CD8-positive, alpha-beta memory T cell (primary cell): ENCODE measurements around the gene ADPRH. TPM values are rescaled to one million over a fixed set of nuclear protein-coding genes. Genes with fewer than 3 reads are reported as not detected.

Source experiments
- CTCF ChIA-PET: fragments of 350-600 bp; sonication (Branson Sonifier 250); formaldehyde crosslinking; loops from one replicate; lab custom pipeline; 2021; ENCODE audit warnings: antibody characterized with exemption; lab: Charles Lee
- POLR2A ChIA-PET: fragments of 350-600 bp; sonication (Branson Sonifier 250); formaldehyde crosslinking; loops from one replicate; lab custom pipeline; 2021; ENCODE audit warnings: antibody characterized with exemption; lab: Charles Lee
- DNase-seq, 5 donors: peaks; one replicate each; pipeline versions ENCODE4 v3.0.0 to v3.0.0-alpha.2; 2020 to 2022; ENCODE audit warnings: mixed read lengths in 1 of 5
- H3K27ac ChIP-seq: one replicate; pipeline ENCODE4 v1.7.0; 2013; ENCODE audit warnings: low read depth, mild to moderate bottlenecking, low read length, moderate library complexity
- H3K27me3 ChIP-seq: 2 replicates; pipeline ENCODE4 v1.7.0; 2013; ENCODE audit warnings: low read length, mild to moderate bottlenecking; ENCODE audit not compliant: insufficient read depth, poor library complexity, severe bottlenecking
- H3K36me3 ChIP-seq: 2 replicates; pipeline ENCODE4 v1.7.0; 2013; ENCODE audit warnings: mild to moderate bottlenecking, low read length, moderate library complexity; ENCODE audit not compliant: insufficient read depth
- H3K4me1 ChIP-seq: 2 replicates; pipeline ENCODE4 v1.7.0; 2013; ENCODE audit warnings: mild to moderate bottlenecking, low read length, moderate library complexity; ENCODE audit not compliant: insufficient read depth
- H3K4me3 ChIP-seq: 2 replicates; pipeline ENCODE4 v1.7.0; 2013; ENCODE audit warnings: mild to moderate bottlenecking, low read length
- H3K9me3 ChIP-seq: 2 replicates; pipeline ENCODE4 v1.7.0; 2013; ENCODE audit warnings: mild to moderate bottlenecking, low read length
- H3K27ac Mint-ChIP-seq, 8 donors: one replicate each; pipeline ENCODE4 v1.8.0; 2020 to 2021; ENCODE audit warnings: mixed read lengths in 8 of 8, mild to moderate bottlenecking in 6 of 8, inconsistent platforms in 3 of 8, moderate library complexity in 3 of 8
- H3K27me3 Mint-ChIP-seq, 2 donors: one replicate each; pipeline ENCODE4 v1.8.0; 2020 to 2021; ENCODE audit warnings: mixed read lengths in 2 of 2, mild to moderate bottlenecking in 1 of 2, moderate library complexity in 1 of 2
- H3K36me3 Mint-ChIP-seq, 3 donors: one replicate each; pipeline ENCODE4 v1.8.0; 2020 to 2021; ENCODE audit warnings: mixed read lengths in 3 of 3, inconsistent platforms in 1 of 3, mild to moderate bottlenecking in 1 of 3
- H3K4me1 Mint-ChIP-seq, 3 donors: one replicate each; pipeline ENCODE4 v1.8.0; 2020 to 2021; ENCODE audit warnings: mixed read lengths in 3 of 3, inconsistent platforms in 1 of 3, mild to moderate bottlenecking in 1 of 3
- H3K4me3 Mint-ChIP-seq, 7 donors: one replicate each; pipeline ENCODE4 v1.8.0; 2020 to 2021; ENCODE audit warnings: mixed read lengths in 7 of 7, mild to moderate bottlenecking in 6 of 7, moderate library complexity in 4 of 7, inconsistent platforms in 2 of 7
- H3K9me3 Mint-ChIP-seq, 5 donors: one replicate each; pipeline ENCODE4 v1.8.0; 2020 to 2022; ENCODE audit warnings: mixed read lengths in 5 of 5, mild to moderate bottlenecking in 3 of 5, moderate library complexity in 2 of 5, inconsistent platforms in 1 of 5
- polyA plus RNA-seq: library from polyadenylated mRNA; unstranded; fragments of 300-500 nt; fragmentation: Illumina TruSeq; gene quantifications from one replicate; pipeline ENCODE4 v1.2.3, GENCODE V29; 2021
- total RNA-seq, 2 experiments: library from RNA; stranded (reverse); gene quantifications; one replicate each; pipeline ENCODE4 v1.2.3, GENCODE V29; 2021

The ADPRH gene
- total and polyA plus RNA-seq, 3 experiments from 2014 or later, result 2.5 to 7.9 (median 6.8) TPM

- H3K4me1 Mint-ChIP-seq, result peaks cover 0 to 9% (median 4%) of the 10 kb centered on the region in 3 donors
- peaks cover 0 to 4% (median 4%) of the 10 kb centered on the region in 3 donors for H3K36me3 Mint-ChIP-seq
- Histone ChIP-seq H3K9me3 (no peaks in the 10 kb centered on the region), H3K36me3 (no peaks in the 10 kb centered on the region), H3K4me3 (no peak overlapping the region), H3K27ac (no peak overlapping the region), H3K27me3 (no peaks in the 10 kb centered on the region), H3K4me1 (no peaks in the 10 kb centered on the region)
- H3K9me3 Mint-ChIP-seq, result no peaks in the 10 kb centered on the region
- H3K27me3 Mint-ChIP-seq, result peaks cover 0 to 5% of the 10 kb centered on the region in 2 donors
- ChIA-PET POLR2A (no interaction called here), CTCF (no interaction called here)
- no peak overlapping the region for H3K4me3 Mint-ChIP-seq
- no peak overlapping the region for H3K27ac Mint-ChIP-seq
- DNase-seq, result no peak
Measured at GRCh38 chr3:119636249-119636648, 57.0 kb downstream of the ADPRH start.

DNA sequence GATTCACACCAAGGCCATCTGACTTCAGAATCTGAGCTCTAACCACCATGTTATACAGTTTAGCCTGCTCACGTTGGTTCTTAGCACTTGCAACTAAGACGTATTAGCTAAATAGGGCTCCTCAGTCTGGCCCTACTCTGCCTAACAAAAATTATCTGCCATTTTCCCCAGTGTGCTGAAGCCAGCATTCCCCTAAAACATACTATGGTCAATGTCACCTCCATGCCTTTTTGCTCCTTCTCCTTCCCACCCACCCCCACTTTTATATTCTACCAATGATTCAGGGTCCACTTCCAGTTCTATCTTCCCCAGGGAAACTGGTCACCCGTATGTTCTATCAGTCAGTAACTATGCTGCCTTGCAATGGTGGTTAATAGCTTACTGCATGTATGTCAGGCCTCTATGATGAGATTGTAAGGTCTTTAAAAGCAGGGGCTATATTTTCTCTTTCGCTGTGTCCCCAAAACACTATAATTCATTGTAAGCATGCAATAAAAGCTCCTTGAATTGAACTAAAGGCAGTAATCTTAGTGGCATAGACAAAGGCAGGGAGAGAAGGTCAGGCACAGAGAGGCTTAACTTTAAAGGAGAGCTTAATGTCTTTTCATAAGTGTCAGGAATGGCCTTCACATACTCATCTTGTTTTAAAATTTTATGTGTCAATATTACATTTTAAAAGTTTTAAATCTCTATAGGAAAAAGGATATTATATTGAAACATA, 57.8 kb downstream of the ADPRH start:
- H3K9me3 ChIP-seq, result no peaks in the 10 kb centered on the region
- POLR2A ChIA-PET, result no interaction called here
- peak overlapping the region in 1 of 8 donors; percentile 74 for H3K27ac Mint-ChIP-seq
- no peaks in the 10 kb centered on the region for H3K9me3 Mint-ChIP-seq
- H3K4me3 ChIP-seq, result no peak overlapping the region
- H3K36me3 Mint-ChIP-seq, result peaks cover 0 to 10% (median 5%) of the 10 kb centered on the region in 3 donors
- H3K27me3 Mint-ChIP-seq, result peaks cover 0 to 5% of the 10 kb centered on the region in 2 donors
- H3K27me3 ChIP-seq, result no peaks in the 10 kb centered on the region
- H3K4me3 Mint-ChIP-seq, result no peak overlapping the region
- CTCF ChIA-PET, result no interaction called here
- no peaks in the 10 kb centered on the region for H3K36me3 ChIP-seq
- no peak for DNase-seq
- no peak overlapping the region for H3K27ac ChIP-seq
- no peaks in the 10 kb centered on the region for H3K4me1 ChIP-seq
- H3K4me1 Mint-ChIP-seq, result peaks cover 0 to 9% (median 4%) of the 10 kb centered on the region in 3 donors

DNA sequence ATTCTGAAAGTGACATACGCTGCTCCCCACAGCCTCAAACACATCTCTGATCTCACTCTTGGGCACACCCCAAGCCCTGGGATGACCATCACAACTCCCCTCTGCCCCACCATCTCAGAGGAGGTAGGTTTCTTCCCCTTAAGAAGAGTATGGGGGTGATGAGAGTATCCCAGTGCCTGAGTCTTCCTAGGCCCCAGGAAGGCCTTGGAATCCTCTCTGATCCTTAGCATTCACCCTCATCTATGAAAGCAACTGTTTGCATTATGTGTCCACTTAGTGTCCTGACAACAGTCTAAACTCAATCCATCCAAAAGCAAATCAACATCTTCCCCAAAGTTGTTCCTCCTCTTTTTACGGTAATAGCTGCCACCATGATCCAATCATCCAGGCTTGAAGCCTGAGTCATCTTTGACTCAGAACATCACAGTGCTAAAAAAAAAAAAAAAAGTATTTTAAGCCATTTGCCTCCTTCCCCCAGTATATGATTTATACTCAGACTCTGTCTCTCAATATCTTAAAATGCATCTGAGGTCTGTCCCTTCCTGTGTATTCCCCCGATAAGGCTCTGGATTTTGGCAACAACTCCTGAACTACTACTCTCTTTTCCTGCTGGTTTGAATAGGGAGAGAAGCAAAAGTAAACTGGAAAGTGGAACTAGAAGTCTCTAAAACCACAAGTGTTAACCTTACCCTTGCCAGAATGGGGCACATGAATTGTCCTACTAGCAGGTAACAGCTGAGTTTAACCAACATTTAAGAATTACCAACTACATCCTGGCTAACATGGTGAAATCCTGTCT, 58.6 kb downstream of the ADPRH start:
- CTCF ChIA-PET, result no interaction called here
- peak overlapping the region in 1 of 8 donors; percentile 35 for H3K27ac Mint-ChIP-seq
- H3K9me3 Mint-ChIP-seq, result no peaks in the 10 kb centered on the region
- H3K4me1 Mint-ChIP-seq, result peaks cover 0 to 9% (median 4%) of the 10 kb centered on the region in 3 donors
- no peak overlapping the region for H3K27ac ChIP-seq
- no peak overlapping the region for H3K4me3 ChIP-seq
- no peaks in the 10 kb centered on the region for H3K36me3 ChIP-seq
- DNase-seq, result no peak
- H3K27me3 Mint-ChIP-seq, result no peaks in the 10 kb centered on the region
- H3K4me1 ChIP-seq, result no peaks in the 10 kb centered on the region
- no peaks in the 10 kb centered on the region for H3K9me3 ChIP-seq
- no peaks in the 10 kb centered on the region for H3K27me3 ChIP-seq
- H3K36me3 Mint-ChIP-seq, result peaks cover 0 to 18% (median 5%) of the 10 kb centered on the region in 3 donors
- POLR2A ChIA-PET, result no interaction called here
- H3K4me3 Mint-ChIP-seq, result peak overlapping the region in 1 of 7 donors; percentile 10

Other genes with a start within 250 kb of the ADPRH start
- 10 to 100 TPM; 44.4 to 45.3 TPM for gene TMEM39A, start 115.9 kb upstream of the ADPRH start, total RNA-seq
- gene TMEM39A, start 115.9 kb upstream of the ADPRH start, polyA plus RNA-seq, result 22.1 TPM
- 10 to 100 TPM; 26.9 to 29.6 TPM for gene POGLUT1, start 110.5 kb upstream of the ADPRH start, total RNA-seq
- gene POGLUT1, start 110.5 kb upstream of the ADPRH start, polyA plus RNA-seq, result 33.0 TPM
- 100 to 1,000 TPM; 152 to 158 TPM for gene TIMMDC1, start 80.9 kb upstream of the ADPRH start, total RNA-seq
- gene TIMMDC1, start 80.9 kb upstream of the ADPRH start, polyA plus RNA-seq, result 81.1 TPM
- gene CD80, start 19.9 kb upstream of the ADPRH start, total RNA-seq, result 10 to 100 TPM; 16.8 to 17.9 TPM
- gene CD80, start 19.9 kb upstream of the ADPRH start, polyA plus RNA-seq, result 0.91 TPM
- gene PLA1A, start 18.4 kb downstream of the ADPRH start, total RNA-seq, result under 1 TPM in 1 of 2 experiments, not detected in 1; 0.16 TPM
- not detected for gene PLA1A, start 18.4 kb downstream of the ADPRH start, polyA plus RNA-seq
- gene POPDC2, start 81.1 kb downstream of the ADPRH start, total RNA-seq, result 1 to 10 TPM; 2.2 to 3.2 TPM
- 2.0 TPM for gene POPDC2, start 81.1 kb downstream of the ADPRH start, polyA plus RNA-seq
- gene COX17, start 97.9 kb downstream of the ADPRH start, total RNA-seq, result 100 to 1,000 TPM; 105 to 108 TPM
- gene COX17, start 97.9 kb downstream of the ADPRH start, polyA plus RNA-seq, result 82.4 TPM
- gene CFAP91, start 123.5 kb downstream of the ADPRH start, total RNA-seq, result under 1 TPM; 0.64 to 0.77 TPM
- gene CFAP91, start 123.5 kb downstream of the ADPRH start, polyA plus RNA-seq, result 0.45 TPM
- gene NR1I2, start 202.6 kb downstream of the ADPRH start, total RNA-seq, result under 1 TPM; 0.35 to 0.38 TPM
- gene NR1I2, start 202.6 kb downstream of the ADPRH start, polyA plus RNA-seq, result 1.0 TPM